Effector memory CD4-positive, alpha-beta T cell (primary cell): ENCODE measurements around the gene ZIC1.

Source experiments
- DNase-seq, 3 donors: peaks; one replicate each; pipeline ENCODE4 v3.0.0-alpha.2; 2020
- H3K27ac ChIP-seq: 2 replicates; pipeline ENCODE4 v1.7.0; 2013; ENCODE audit warnings: mild to moderate bottlenecking, low read length, moderate library complexity; ENCODE audit not compliant: insufficient read depth, poor library complexity, severe bottlenecking
- H3K27me3 ChIP-seq: replicated peaks from 2 replicates; pipeline ENCODE4 v1.7.0; 2013; ENCODE audit warnings: mild to moderate bottlenecking, low read length; ENCODE audit not compliant: insufficient read depth, control insufficient read depth, poor library complexity, severe bottlenecking
- H3K36me3 ChIP-seq: 2 replicates; pipeline ENCODE4 v1.7.0; 2013; ENCODE audit warnings: mild to moderate bottlenecking, low read length, moderate library complexity; ENCODE audit not compliant: control insufficient read depth, insufficient read depth
- H3K4me1 ChIP-seq: 2 replicates; pipeline ENCODE4 v1.7.0; 2013; ENCODE audit warnings: low read length, mild to moderate bottlenecking; ENCODE audit not compliant: control insufficient read depth, insufficient read depth, poor library complexity, severe bottlenecking
- H3K4me3 ChIP-seq: 2 replicates; pipeline ENCODE4 v1.7.0; 2013; ENCODE audit warnings: low read length, low read depth, mild to moderate bottlenecking; ENCODE audit not compliant: insufficient read depth, poor library complexity, severe bottlenecking
- H3K9me3 ChIP-seq: 2 replicates; pipeline ENCODE4 v1.7.0; 2013; ENCODE audit warnings: mild to moderate bottlenecking, low read length, moderate library complexity; ENCODE audit not compliant: control insufficient read depth

The ZIC1 gene

DNA sequence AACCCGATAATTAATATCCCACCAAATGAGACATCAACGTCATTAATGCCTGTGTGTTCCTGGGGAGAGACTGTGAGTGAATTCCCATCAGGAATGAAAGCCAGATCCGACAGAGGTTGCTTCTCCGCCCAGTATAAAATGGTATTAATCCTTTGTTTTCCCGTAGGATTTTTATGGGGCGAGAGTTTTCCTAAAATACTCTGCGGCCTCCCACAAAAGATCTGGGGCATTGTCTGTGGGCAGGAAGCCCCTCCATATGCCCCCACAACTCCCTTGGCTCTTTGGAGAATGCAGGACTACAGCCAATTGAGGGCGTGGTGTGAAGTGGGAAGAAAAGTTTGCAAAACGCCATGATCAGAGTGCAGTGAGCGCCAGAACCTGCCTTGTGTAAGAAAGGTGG, 29.5 kb upstream of the ZIC1 start:
- DNase-seq = no peak
- H3K4me3 ChIP-seq = no peak overlapping the region
- H3K9me3 ChIP-seq = no peaks in the 10 kb centered on the region
- no peak overlapping the region for H3K27ac ChIP-seq
- peaks cover 25% of the 10 kb centered on the region for H3K27me3 ChIP-seq
- H3K36me3 ChIP-seq = no peaks in the 10 kb centered on the region
- H3K4me1 ChIP-seq = no peaks in the 10 kb centered on the region

DNA sequence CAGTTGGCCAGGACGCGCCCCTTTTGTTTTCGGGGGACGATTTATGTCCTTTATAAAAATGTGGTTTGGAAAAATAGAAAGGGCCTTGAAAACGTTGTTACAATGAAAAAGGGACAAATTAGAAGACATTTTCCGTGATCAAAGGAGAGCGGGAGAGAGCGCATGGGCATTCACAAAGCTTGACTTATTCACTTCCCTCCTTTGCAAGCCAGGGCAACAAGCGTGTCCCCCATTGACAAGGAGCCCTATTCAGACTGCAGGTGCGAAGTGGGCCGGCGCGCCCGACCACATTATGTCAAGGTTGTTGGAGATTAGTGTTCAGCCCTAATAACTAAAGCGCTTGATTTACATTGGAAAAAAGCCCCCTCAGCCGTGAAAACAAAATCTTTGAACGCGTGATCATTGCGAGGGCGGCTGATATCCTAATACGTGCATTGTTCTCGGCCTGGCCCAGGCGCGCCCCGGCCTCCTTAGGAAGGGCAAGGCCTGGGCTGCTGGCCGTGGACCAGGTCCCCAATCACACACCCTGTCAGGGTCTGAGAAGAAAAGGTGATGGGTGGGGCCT, 28.7 kb upstream of the ZIC1 start:
- DNase-seq = no peak
- Histone ChIP-seq H3K27ac (no peak overlapping the region), H3K4me1 (no peaks in the 10 kb centered on the region), H3K9me3 (no peaks in the 10 kb centered on the region), H3K27me3 (peaks cover 33% of the 10 kb centered on the region), H3K4me3 (no peak overlapping the region), H3K36me3 (no peaks in the 10 kb centered on the region)

- DNase-seq = no peak
- no peaks in the 10 kb centered on the region for H3K9me3 ChIP-seq
- H3K27me3 ChIP-seq = peaks cover 37% of the 10 kb centered on the region
These were observed 28.2 kb upstream of the ZIC1 start for GRCh38 chr3:147380977-147381376.

DNA sequence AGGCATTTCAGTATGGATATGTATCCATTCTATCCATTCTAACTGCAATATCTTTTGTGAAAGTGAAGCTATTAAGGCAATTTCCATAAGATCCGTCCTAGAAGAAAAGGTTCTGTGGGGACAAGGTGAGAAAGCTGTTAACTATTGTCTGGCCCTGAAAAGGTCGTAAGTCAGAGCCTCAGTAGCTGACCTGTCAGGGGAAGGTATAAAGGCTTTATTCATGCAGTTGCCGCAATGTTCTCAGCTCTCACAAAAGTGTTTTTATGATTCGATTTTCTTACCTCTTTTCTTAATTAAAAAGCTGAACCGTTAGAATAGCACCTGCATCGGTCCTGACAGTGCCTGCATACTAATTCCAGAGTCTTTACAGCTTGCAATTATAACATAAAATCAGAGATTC, 27.6 kb upstream of the ZIC1 start:
- Histone ChIP-seq H3K27me3 (peaks cover 39% of the 10 kb centered on the region), H3K4me3 (no peak overlapping the region), H3K27ac (no peak overlapping the region), H3K4me1 (no peaks in the 10 kb centered on the region), H3K9me3 (no peaks in the 10 kb centered on the region), H3K36me3 (no peaks in the 10 kb centered on the region)
- no peak for DNase-seq

More at GRCh38 chr3:147380977-147381376, 28.2 kb upstream of the ZIC1 start:
- Histone ChIP-seq H3K4me1 (no peaks in the 10 kb centered on the region), H3K4me3 (no peak overlapping the region), H3K36me3 (no peaks in the 10 kb centered on the region), H3K27ac (no peak overlapping the region)

DNA sequence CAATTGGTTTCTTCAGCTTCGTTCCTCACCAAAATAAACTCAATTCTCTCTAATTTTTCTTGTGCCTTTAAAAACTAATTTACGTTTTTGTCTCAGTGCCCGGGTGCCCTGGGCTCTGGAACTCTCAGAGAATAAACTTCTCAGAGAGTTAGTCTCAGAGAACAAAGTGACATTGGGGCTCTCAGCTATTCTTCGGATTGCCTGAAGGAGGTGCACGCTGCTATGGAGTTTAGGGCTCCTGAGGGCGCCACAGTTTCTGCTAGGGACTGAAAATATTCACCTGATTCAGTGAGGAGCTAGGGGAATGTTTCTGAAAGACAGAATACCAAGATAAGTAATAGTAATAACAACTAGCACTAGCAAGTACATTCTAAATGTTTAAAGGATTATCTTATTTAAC, 25.5 kb upstream of the ZIC1 start:
- no peaks in the 10 kb centered on the region for H3K36me3 ChIP-seq
- DNase-seq = no peak
- H3K27me3 ChIP-seq = peaks cover 38% of the 10 kb centered on the region
- no peaks in the 10 kb centered on the region for H3K4me1 ChIP-seq
- H3K27ac ChIP-seq = no peak overlapping the region
- H3K4me3 ChIP-seq = no peak overlapping the region
- no peaks in the 10 kb centered on the region for H3K9me3 ChIP-seq

DNA sequence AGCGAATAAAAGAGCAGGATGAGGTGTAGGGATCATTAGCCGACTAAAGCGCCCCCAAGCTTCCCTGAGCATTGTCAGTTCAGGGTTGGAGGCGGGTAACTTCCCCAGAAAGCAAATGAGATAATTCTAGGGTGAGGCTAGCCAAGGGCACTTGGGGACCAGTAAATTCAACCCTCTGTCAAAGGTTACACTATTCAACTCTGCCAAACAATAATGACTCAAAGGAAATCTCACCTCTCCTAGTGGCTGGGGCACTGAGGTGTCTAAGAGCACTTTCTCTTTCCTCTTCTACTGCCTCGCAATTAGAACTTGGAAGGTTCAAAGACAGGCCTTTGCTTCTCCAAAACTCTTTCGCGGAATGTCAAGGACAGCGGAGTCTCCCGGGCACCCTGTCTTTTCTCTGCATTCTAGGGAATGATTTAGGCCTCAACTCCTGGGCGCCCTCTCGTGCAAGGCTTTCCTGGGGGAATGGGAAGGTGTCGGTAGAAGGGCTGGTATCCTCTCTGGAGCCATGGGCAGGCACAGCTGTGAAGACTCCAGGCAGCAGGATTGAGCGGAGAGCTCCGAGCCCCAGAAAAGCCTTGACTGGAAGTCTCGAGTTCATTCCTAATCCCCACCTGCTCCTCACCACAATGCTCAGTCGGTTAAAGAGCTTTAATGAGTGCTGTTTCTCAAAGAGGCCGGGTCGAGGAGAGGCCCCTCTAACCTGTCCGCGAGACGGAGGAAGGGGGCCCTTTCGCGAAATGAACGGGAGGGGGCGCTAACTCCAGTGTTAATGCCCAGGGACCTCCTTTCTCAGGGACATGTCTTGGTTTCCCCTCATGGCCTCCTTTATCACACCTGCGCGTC, 24.7 kb upstream of the ZIC1 start:
- H3K27ac ChIP-seq = no peak overlapping the region
- H3K4me1 ChIP-seq = no peaks in the 10 kb centered on the region
- no peaks in the 10 kb centered on the region for H3K9me3 ChIP-seq
- no peak for DNase-seq
- H3K4me3 ChIP-seq = no peak overlapping the region
- H3K27me3 ChIP-seq = peaks cover 44% of the 10 kb centered on the region
- H3K36me3 ChIP-seq = no peaks in the 10 kb centered on the region

- H3K4me1 ChIP-seq = no peaks in the 10 kb centered on the region
- peaks cover 47% of the 10 kb centered on the region for H3K27me3 ChIP-seq
- no peaks in the 10 kb centered on the region for H3K36me3 ChIP-seq
- H3K4me3 ChIP-seq = no peak overlapping the region
- H3K9me3 ChIP-seq = no peaks in the 10 kb centered on the region
- H3K27ac ChIP-seq = no peak overlapping the region
- DNase-seq = no peak
These were observed 23.8 kb upstream of the ZIC1 start for GRCh38 chr3:147385059-147386012.

DNA sequence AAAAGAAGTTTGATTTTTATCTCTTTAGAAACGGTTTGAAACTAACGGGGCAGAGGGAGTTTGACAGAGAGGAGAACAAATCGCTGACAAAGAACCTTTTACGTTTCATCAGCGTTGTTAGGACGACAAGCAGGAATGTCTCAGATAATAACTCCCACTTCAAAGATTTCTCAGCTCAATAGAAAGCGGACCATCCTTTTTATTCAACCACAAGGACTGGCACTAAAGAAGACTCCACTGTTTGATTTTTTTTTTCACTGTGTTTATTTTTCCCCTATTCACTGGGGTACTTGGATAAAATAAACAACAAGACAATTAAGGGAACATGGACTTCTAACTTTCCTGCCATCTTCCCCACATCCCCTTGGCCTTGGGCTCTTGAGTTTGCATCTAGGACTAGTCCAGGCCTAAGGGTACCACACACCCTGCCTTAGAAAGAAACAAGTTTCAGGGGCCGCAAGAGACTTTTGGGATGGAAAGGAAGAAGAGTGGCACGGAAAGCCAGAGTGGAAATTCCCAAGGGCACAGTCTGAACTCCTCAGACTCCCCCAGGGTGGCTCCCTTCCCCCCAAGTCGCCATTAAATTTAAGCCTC, 21.8 kb upstream of the ZIC1 start:
- no peak for DNase-seq

DNA sequence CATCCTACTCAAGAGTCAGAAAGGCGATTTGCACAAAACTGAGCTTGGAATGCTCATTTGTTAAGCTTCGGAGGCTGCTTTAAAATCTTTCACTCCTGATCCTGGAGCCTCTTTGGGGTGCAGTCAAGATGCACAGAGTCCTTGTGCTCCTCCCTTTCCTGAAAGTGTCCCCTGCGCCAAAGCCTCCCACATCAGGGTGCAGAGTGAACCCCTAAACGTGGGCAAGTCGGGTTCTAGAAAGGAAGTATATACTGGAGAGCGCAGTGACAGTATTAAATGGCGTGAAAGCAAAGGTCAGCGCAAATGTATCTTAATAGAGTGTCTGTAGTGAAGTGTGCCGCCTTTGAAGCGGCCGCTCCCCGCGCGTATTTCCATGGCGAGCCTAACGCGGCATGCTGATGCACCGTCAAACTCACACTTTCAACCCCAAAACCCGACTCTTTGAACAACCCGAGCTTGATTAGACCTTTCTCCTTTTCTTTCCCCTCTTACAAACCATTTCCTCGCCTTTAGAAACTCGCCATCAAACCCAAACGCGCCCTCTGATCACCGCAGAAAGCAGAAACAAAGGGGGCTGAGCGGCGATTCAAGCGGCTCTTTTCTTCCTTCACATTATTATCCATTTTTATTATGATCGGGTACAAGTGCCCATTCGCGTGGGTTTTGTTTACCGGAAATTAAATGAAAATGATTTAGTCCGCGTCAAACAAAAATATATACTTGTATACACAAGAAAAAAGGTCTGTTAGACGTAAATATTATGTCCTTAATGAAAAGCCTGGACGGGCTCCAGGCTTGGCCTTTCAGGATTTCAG, 21.1 kb upstream of the ZIC1 start:
- no peak overlapping the region for H3K27ac ChIP-seq
- no peaks in the 10 kb centered on the region for H3K36me3 ChIP-seq
- no peak for DNase-seq
- H3K4me1 ChIP-seq = no peaks in the 10 kb centered on the region
- no peak overlapping the region for H3K4me3 ChIP-seq
- H3K9me3 ChIP-seq = no peaks in the 10 kb centered on the region
- peaks cover 63% of the 10 kb centered on the region for H3K27me3 ChIP-seq

More for the DNA sequence above, 21.8 kb upstream of the ZIC1 start:
- Histone ChIP-seq H3K4me3 (no peak overlapping the region), H3K36me3 (no peaks in the 10 kb centered on the region), H3K27me3 (peaks cover 57% of the 10 kb centered on the region), H3K27ac (no peak overlapping the region), H3K4me1 (no peaks in the 10 kb centered on the region), H3K9me3 (no peaks in the 10 kb centered on the region)
